ENCODE measurements around the gene MAP3K14.
A peak's percentile ranks its signal among the peaks of the same experiment; 100 is the strongest.

The MAP3K14 gene

DNA sequence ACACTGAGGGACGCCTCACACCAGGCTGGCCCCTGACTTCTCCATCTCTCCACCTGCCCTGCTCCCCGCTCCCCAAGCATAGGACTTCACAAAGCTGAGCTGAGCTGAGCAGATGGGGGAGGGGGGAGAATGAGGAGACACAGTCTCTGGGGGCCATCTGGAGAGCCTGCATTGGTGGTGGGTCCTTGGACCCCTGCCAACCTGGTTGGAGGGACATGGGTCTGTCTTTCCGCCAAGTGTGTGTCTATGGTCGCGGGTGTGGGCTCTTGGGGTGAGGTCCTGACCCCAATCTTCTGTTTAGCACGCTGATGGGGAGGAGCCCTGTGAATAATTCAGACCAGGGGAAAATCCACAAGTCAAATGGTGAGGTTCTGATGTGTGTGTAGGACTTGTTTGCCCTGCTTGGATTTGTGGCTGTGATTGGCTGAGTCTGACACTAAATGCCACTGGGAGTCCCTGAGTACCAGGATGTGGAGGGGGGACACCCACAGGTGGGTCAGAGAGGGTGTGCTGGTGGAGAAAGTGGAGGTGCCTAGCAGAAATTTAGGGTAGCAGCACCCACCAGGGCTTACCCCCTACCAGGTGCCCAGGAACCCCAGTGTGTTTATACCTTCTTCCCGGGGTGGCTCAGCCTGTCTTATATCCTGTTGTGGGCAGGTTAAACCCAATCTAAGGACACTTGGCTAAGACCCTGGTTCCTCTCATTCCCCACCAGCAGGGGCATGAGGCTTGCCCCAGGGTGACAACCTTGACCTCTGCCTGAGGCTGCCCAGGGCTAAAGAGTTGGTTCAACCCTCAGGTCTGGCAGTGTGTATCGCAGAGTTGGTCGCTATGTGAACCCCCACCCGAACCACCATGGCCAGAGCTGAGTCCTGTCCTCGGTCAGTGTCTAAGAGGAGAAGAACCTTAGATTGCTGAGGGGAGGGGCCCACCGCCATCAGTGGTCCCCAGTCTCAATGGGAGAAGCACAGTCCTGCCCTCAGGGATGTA is 93.0 kb downstream of the MAP3K14 start:
- peak in 1 of 2 donors; percentile 43 for DNase-seq (ENCODE audit: low read depth in 2 of 2)

GRCh38 chr17:45222996-45223538 is 93.8 kb downstream of the MAP3K14 start:
- DNase-seq (ENCODE audit: low read depth in 2 of 2): no peak

GRCh38 chr17:45222289-45222995 is 94.4 kb downstream of the MAP3K14 start:
- peak in 1 of 2 donors; percentile 62 for DNase-seq (ENCODE audit: low read depth in 2 of 2)

DNA sequence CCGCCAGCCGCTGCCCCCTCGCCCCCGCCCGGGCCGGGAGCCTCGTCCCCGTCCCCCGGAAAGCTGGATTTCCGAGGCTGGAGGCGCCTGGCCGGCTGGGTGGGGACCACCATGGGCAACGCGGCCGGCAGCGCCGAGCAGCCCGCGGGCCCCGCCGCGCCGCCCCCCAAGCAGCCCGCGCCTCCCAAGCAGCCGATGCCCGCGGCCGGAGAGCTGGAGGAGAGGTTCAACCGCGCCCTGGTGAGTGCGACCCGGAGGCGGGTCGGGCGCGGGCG is 94.9 kb downstream of the MAP3K14 start:
- DNase-seq (ENCODE audit: low read depth in 2 of 2): no peak

DNA sequence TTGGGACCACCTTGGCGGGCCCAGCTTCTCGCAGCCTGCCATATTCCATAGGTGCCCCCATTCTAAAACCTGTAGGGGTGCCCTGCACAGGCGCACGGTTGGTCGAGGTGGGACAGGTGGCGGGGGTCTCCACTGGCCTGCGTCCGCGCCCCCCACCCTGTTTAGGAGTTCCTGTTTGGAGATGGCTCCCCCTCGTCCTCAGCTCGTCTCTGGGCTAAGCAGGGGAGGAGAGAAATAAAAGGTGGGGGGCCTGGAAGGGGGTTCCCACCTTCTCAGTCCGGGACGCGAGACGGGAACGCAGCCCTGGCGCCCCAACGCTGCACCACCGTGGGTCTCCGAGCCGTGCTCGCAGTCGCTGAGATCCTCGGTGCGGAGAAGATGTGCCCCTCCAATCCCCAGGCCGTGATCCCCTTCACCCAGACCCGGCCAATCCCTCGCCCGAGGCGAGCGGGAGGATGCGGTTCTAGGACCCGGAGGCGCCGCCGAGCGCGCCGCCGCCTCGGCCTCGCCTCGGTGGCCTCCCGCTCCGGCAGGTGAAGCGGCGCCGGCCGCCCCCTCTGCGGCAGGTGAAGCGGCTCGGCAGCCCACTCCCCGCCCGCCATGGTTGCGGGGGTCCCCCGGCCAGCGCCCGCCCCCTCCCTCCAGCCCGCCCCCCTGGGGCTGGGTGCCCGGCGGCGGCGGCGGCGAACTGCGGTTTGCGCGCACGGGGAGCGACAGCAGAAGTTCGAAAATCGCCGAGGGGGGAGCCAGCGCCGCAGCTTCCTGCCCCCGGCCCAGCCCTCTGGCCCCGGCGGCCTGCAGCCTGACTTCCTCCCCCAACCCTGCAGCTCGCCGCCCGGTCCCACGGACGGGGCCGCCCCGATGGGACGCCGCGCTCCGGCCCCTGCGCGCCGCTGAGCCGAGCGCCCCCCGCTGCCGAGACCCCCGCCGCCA is 95.5 kb downstream of the MAP3K14 start, which contains the start of gene FMNL1:
TSS of gene FMNL1 (plus strand) at position 805 of the 933 bp plus-strand sequence. CDS start 240 bp downstream, outside the sequence.
- DNase-seq (ENCODE audit: low read depth in 2 of 2): peak in 1 of 2 donors; percentile 45

DNA sequence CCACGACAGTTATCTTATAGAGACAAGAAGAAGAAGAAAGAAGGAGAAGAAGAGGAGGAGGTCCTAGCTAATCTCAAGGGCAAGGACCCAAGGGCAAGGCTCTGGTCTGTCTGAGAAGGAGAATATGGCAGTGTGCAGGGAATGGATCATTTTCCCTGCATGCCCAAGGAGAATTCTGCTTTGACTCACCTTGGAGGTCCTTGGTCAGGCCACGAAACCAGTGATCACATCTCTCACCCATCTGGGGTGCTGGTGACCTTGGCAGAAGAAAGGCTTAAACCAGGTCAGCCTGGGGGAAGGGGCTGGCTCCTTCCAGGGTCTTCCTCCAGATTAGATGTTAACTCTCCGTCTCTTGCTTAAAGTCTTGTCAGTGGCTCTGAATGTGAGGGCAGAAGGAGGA is 96.7 kb downstream of the MAP3K14 start:
- no peak for DNase-seq (ENCODE audit: low read depth in 2 of 2)

- DNase-seq (ENCODE audit: low read depth in 2 of 2): peak; percentile 88 to 89
Measured at GRCh38 chr17:45218895-45219661, 97.7 kb downstream of the MAP3K14 start.
